Neural progenitor cell (in vitro differentiated cells): ENCODE measurements around the gene LSM14A.

Experiments used
- CTCF ChIP-seq: fragments of 200-600 bp; sonication (generic); IDR thresholded peaks from 2 replicates; pipeline ENCODE4 v1.5.1; 2017; ENCODE audit warnings: antibody characterized with exemption, mild to moderate bottlenecking
- EZH2 ChIP-seq: fragments of 200-600 bp; sonication (generic); IDR thresholded peaks from 2 replicates; pipeline ENCODE4 v1.6.1; 2017; ENCODE audit warnings: antibody characterized with exemption, mild to moderate bottlenecking, moderate library complexity
- EZH2phosphoT487 ChIP-seq: fragments of 200-600 bp; sonication (generic); IDR thresholded peaks from 2 replicates; pipeline ENCODE4 v1.6.1; 2017; ENCODE audit warnings: antibody characterized with exemption

GRCh38 chr19:34254698-34255432 lies 82.6 kb downstream of the LSM14A start:
- TF ChIP-seq EZH2phosphoT487 (no peak), CTCF (no peak), EZH2 (no peak)
